CD4-positive, CD25-positive, alpha-beta regulatory T cell (primary cell): ENCODE measurements around the gene ZNF3. TPM values are rescaled to one million over a fixed set of nuclear protein-coding genes. Genes with fewer than 3 reads are reported as not detected.

ENCODE experiments used
- ATAC-seq, 2 donors: fragments of 150-1000 bp; cut with Tn5 transposase; one replicate each; pipeline ENCODE4 v1.10.0; 2021; ENCODE audit warnings: low read depth in 2 of 2, moderate number of reproducible peaks in 2 of 2, moderate library complexity in 1 of 2
- DNase-seq, 3 donors: peaks; one replicate each; pipeline versions ENCODE4 v3.0.0 to v3.0.0-alpha.2; 2012 to 2022; ENCODE audit warnings: mixed read lengths in 1 of 3
- H3K27ac ChIP-seq: one replicate; pipeline ENCODE4 v1.7.0; 2013; ENCODE audit warnings: mild to moderate bottlenecking, low read length; ENCODE audit not compliant: insufficient read depth, poor library complexity, severe bottlenecking
- H3K27me3 ChIP-seq: one replicate; pipeline ENCODE4 v1.7.0; 2013; ENCODE audit warnings: low read length; ENCODE audit not compliant: control insufficient read depth, insufficient read depth
- H3K36me3 ChIP-seq: one replicate; pipeline ENCODE4 v1.7.0; 2013; ENCODE audit warnings: mild to moderate bottlenecking, low read length, moderate library complexity; ENCODE audit not compliant: control insufficient read depth, insufficient read depth
- H3K4me1 ChIP-seq: 2 replicates; pipeline ENCODE4 v1.7.0; 2013; ENCODE audit warnings: mild to moderate bottlenecking, low read length; ENCODE audit not compliant: insufficient read depth, control insufficient read depth, poor library complexity, severe bottlenecking
- H3K4me3 ChIP-seq: one replicate; pipeline ENCODE4 v1.7.0; 2013; ENCODE audit warnings: low read depth, mild to moderate bottlenecking, low read length, moderate library complexity
- H3K9me3 ChIP-seq, 2 experiments: 1 replicate in 1 of 2; 2 replicates in 1 of 2; pipeline ENCODE4 v1.7.0; 2013; ENCODE audit warnings: low read length in 2 of 2, mild to moderate bottlenecking in 1 of 2, moderate library complexity in 1 of 2; ENCODE audit not compliant: control insufficient read depth in 2 of 2
- H3K27ac Mint-ChIP-seq, 3 donors: one replicate each; pipeline ENCODE4 v1.8.0; 2020 to 2022; ENCODE audit warnings: mild to moderate bottlenecking in 3 of 3, mixed read lengths in 3 of 3, moderate library complexity in 2 of 3
- H3K27me3 Mint-ChIP-seq: one replicate; pipeline ENCODE4 v1.8.0; 2022; ENCODE audit warnings: mild to moderate bottlenecking, mixed read lengths
- H3K36me3 Mint-ChIP-seq: one replicate; pipeline ENCODE4 v1.8.0; 2020; ENCODE audit warnings: mixed read lengths
- H3K4me1 Mint-ChIP-seq, 4 donors: one replicate each; pipeline ENCODE4 v1.8.0; 2020 to 2022; ENCODE audit warnings: mixed read lengths in 4 of 4, mild to moderate bottlenecking in 1 of 4
- H3K4me3 Mint-ChIP-seq, 4 donors: one replicate each; pipeline ENCODE4 v1.8.0; 2020 to 2022; ENCODE audit warnings: mild to moderate bottlenecking in 4 of 4, mixed read lengths in 4 of 4, moderate library complexity in 3 of 4
- H3K9me3 Mint-ChIP-seq, 7 donors: one replicate each; pipeline ENCODE4 v1.8.0; 2020 to 2022; ENCODE audit warnings: mixed read lengths in 7 of 7, mild to moderate bottlenecking in 3 of 7, moderate library complexity in 2 of 7
- polyA plus RNA-seq, 4 donors: library from polyadenylated mRNA; unstranded; fragments of 300-500 nt; fragmentation: Illumina TruSeq; gene quantifications; one replicate each; pipeline ENCODE4 v1.2.3, GENCODE V29; 2021
- total RNA-seq: library from RNA; stranded (reverse); gene quantifications from one replicate; pipeline ENCODE4 v1.2.3, GENCODE V29; 2022

ZNF3 gene
- total and polyA plus RNA-seq, 5 donors from 2014 or later = 13.4 to 29.2 (median 23.8) TPM

DNA sequence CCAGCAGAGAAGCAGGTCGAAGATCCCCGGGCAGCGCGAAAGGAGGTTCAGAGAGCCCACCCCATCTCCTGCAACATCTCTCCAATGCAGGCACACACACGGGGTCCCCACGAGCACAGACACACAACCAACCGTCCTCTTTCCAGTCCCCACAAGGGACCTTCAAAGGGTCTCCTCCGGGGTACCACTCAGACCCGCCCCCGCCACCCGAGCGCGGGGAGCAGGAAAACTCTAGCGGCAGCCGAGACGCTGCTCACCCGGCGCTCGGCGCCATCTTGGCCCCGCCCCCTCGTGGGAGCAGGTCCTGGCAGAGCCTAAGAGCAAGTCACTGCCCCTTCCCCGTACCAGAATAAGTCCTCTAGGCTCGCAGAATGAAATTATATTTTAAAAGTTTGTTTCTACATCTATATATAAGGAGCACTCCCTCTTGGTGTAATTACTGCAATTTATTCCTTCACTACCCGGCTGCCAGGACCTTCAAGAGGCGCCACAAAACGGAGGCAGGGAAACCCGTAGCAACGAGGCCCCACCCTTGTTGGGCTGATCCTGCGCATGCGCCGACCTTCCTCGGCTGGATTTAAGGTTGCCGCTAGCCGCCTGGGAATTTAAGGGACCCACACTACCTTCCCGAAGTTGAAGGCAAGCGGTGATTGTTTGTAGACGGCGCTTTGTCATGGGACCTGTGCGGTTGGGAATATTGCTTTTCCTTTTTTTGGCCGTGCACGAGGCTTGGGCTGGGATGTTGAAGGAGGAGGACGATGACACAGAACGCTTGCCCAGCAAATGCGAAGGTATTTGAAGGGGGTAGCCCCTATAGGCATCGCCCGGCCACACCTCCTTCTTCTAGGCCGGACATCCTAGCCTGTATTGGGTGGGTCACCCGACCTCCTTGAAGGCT lies 37.8 kb upstream of the ZNF3 start, which contains the start of the genes CNPY4 and TAF6:
CNPY4 (plus strand) TSS at position 563 of the 898 bp plus-strand sequence; CDS start at position 674, 111 bp downstream.
TAF6 (minus strand) TSS at position 287 of the 898 bp plus-strand sequence. CDS start 5,149 bp downstream, outside the sequence.
- no peaks in the 10 kb centered on the region for H3K27me3 ChIP-seq
- H3K4me3 ChIP-seq = peak within 1 kb of the TSS; percentile 95
- H3K36me3 ChIP-seq = peaks cover 5% of the 10 kb centered on the region
- DNase-seq = peak; percentile 92 to 96 (median 95)
- Mint-ChIP-seq H3K4me3 (peak within 1 kb of the TSS; percentile 95 to 99 (median 98)), H3K36me3 (no peaks in the 10 kb centered on the region), H3K27me3 (peaks cover 5% of the 10 kb centered on the region), H3K9me3 (no peaks in the 10 kb centered on the region), H3K27ac (peak within 1 kb of the TSS; percentile 97 to 100 (median 98)), H3K4me1 (peaks cover 0 to 32% (median 15%) of the 10 kb centered on the region in 4 donors)
- peak within 1 kb of the TSS; percentile 95 for H3K27ac ChIP-seq
- H3K9me3 ChIP-seq = no peaks in the 10 kb centered on the region
- H3K4me1 ChIP-seq = peaks cover 24% of the 10 kb centered on the region
- peak; percentile 64 to 71 for ATAC-seq

- DNase-seq = no peak
Measured at GRCh38 chr7:100118388-100119071, 37.0 kb upstream of the ZNF3 start.

DNA sequence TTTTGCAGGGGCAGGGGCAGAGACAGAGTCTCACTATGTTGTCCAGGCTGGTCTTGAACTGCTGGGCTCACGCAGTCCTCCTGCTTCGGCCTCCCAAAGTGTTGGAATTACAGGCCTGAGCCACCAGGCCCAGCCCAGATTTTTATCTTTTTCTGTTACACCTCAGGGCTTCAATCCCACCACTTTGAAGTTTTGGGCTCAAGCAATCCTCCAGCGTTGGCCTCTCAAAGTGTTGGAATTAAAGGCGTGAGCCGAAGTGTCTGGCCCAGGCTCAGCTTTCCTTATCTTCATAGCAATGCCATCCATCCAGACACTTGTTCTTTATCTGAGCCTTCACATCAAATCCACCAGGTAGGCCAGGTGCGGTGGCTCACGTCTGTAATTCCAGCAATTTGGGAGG lies 33.5 kb upstream of the ZNF3 start:
- H3K4me3 Mint-ChIP-seq = no peak overlapping the region
- H3K27ac Mint-ChIP-seq = no peak overlapping the region
- no peak overlapping the region for H3K4me3 ChIP-seq
- DNase-seq = no peak
- H3K27me3 ChIP-seq = no peaks in the 10 kb centered on the region
- H3K36me3 Mint-ChIP-seq = peaks cover 12% of the 10 kb centered on the region
- H3K4me1 Mint-ChIP-seq = peaks cover 0 to 16% (median 5%) of the 10 kb centered on the region in 4 donors
- no peaks in the 10 kb centered on the region for H3K9me3 Mint-ChIP-seq
- H3K36me3 ChIP-seq = peaks cover 27% of the 10 kb centered on the region
- no peaks in the 10 kb centered on the region for H3K27me3 Mint-ChIP-seq
- no peaks in the 10 kb centered on the region for H3K9me3 ChIP-seq
- H3K4me1 ChIP-seq = peaks cover 15% of the 10 kb centered on the region
- ATAC-seq = no peak
- no peak overlapping the region for H3K27ac ChIP-seq

More at GRCh38 chr7:100118388-100119071, 37.0 kb upstream of the ZNF3 start:
- Histone ChIP-seq H3K36me3 (peaks cover 10% of the 10 kb centered on the region), H3K4me3 (peak overlapping the region; percentile 95), H3K27ac (peak overlapping the region; percentile 95), H3K27me3 (no peaks in the 10 kb centered on the region), H3K4me1 (peaks cover 23% of the 10 kb centered on the region), H3K9me3 (no peaks in the 10 kb centered on the region)
- H3K4me3 Mint-ChIP-seq = peak overlapping the region; percentile 95 to 99 (median 98)
- H3K27ac Mint-ChIP-seq = peak overlapping the region; percentile 97 to 100 (median 98)
- no peak for ATAC-seq
- H3K27me3 Mint-ChIP-seq = peaks cover 5% of the 10 kb centered on the region
- H3K9me3 Mint-ChIP-seq = no peaks in the 10 kb centered on the region
- H3K4me1 Mint-ChIP-seq = peaks cover 0 to 29% (median 13%) of the 10 kb centered on the region in 4 donors
- no peaks in the 10 kb centered on the region for H3K36me3 Mint-ChIP-seq

DNA sequence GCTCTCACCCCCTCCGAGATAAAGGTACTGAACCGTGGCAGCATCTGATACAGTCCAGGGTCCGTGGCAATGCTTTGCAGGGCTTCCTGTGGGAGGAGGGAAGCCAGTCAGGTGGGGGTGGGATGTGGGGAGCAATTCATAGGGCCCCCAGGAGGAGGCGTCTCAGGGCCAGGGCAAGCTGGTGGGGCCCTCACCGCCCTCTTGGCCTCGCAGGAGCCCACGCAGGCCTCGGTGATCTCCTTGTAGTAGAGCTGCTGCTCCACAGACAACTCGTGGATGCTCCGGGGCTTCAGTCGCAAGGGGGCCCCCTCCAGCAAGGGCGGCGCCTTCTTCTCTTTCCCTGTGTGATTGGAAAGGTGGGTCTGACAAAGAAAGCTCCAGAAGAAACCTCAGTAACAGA lies 30.4 kb upstream of the ZNF3 start:
- no peaks in the 10 kb centered on the region for H3K9me3 ChIP-seq
- H3K4me1 ChIP-seq = no peaks in the 10 kb centered on the region
- peaks cover 48% of the 10 kb centered on the region for H3K36me3 ChIP-seq
- H3K27ac ChIP-seq = no peak overlapping the region
- Mint-ChIP-seq H3K9me3 (no peaks in the 10 kb centered on the region), H3K4me1 (peaks cover 0 to 4% (median 0%) of the 10 kb centered on the region in 4 donors), H3K27ac (no peak overlapping the region), H3K36me3 (peaks cover 23% of the 10 kb centered on the region), H3K4me3 (no peak overlapping the region), H3K27me3 (no peaks in the 10 kb centered on the region)
- H3K4me3 ChIP-seq = no peak overlapping the region
- no peak for DNase-seq
- no peaks in the 10 kb centered on the region for H3K27me3 ChIP-seq
- ATAC-seq = no peak

DNA sequence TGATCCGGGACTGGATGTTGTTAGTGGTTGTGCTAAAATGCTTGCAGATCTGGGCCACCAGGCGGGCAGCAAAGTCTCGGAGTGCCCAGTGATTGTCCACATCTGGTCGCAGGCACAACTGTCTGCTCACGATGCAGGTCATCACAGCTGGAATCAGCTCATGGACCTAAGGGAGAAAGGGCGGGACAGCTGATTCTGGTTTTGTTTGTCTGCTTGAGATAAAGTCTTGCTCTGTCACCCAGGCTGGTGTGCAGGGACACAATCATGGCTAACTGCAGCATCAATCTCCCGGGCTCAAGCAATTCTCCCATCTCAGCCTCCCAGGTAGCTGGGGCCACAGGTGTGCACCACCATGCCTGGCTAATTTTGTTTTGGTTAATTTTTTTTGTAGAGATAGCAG lies 29.6 kb upstream of the ZNF3 start:
- ATAC-seq (no peak), DNase-seq (no peak)
- Mint-ChIP-seq H3K9me3 (no peaks in the 10 kb centered on the region), H3K4me3 (no peak overlapping the region), H3K36me3 (peaks cover 23% of the 10 kb centered on the region), H3K27ac (no peak overlapping the region), H3K4me1 (no peaks in the 10 kb centered on the region), H3K27me3 (no peaks in the 10 kb centered on the region)
- no peaks in the 10 kb centered on the region for H3K4me1 ChIP-seq
- peaks cover 49% of the 10 kb centered on the region for H3K36me3 ChIP-seq
- H3K27me3 ChIP-seq = no peaks in the 10 kb centered on the region
- H3K4me3 ChIP-seq = no peak overlapping the region
- H3K27ac ChIP-seq = no peak overlapping the region
- H3K9me3 ChIP-seq = no peaks in the 10 kb centered on the region

DNA sequence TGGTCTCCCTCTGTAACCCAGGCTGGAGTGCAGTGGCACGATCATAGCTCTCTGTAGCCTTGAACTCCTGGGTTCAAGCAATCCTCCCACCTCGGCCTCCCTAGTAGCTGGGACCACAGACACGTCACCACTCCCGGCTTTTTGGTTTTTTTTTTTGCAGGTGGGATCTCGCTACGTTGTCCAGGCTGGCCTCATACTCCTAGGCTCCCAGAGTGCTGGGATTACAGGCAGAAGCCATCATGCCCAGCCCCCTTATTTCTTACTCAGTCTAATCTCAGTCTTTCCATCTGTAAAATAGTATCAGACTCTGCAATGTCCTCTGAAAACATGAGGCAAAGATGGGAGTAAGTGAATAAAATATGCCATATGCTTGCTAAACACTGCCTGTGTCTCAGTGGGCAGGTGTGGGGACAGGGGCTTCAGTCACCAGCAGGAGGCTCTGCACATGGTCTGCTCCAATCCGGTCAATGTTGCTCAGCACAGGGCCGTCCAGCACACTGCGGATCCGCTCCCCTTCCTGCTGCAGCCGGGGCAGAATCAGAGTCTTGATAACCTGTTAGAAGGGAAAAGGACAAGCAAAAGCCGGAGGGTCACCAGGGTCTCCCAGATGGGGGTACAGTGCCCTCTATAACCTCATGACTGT lies 28.1 kb upstream of the ZNF3 start:
- peaks cover 23% of the 10 kb centered on the region for H3K36me3 Mint-ChIP-seq
- no peaks in the 10 kb centered on the region for H3K27me3 Mint-ChIP-seq
- no peaks in the 10 kb centered on the region for H3K9me3 Mint-ChIP-seq
- no peak overlapping the region for H3K27ac Mint-ChIP-seq
- no peak overlapping the region for H3K4me3 Mint-ChIP-seq
- no peaks in the 10 kb centered on the region for H3K4me1 Mint-ChIP-seq
- DNase-seq (no peak), ATAC-seq (no peak)
- no peaks in the 10 kb centered on the region for H3K4me1 ChIP-seq
- no peak overlapping the region for H3K27ac ChIP-seq
- H3K9me3 ChIP-seq = no peaks in the 10 kb centered on the region
- no peaks in the 10 kb centered on the region for H3K27me3 ChIP-seq
- no peak overlapping the region for H3K4me3 ChIP-seq
- H3K36me3 ChIP-seq = peaks cover 49% of the 10 kb centered on the region

DNA sequence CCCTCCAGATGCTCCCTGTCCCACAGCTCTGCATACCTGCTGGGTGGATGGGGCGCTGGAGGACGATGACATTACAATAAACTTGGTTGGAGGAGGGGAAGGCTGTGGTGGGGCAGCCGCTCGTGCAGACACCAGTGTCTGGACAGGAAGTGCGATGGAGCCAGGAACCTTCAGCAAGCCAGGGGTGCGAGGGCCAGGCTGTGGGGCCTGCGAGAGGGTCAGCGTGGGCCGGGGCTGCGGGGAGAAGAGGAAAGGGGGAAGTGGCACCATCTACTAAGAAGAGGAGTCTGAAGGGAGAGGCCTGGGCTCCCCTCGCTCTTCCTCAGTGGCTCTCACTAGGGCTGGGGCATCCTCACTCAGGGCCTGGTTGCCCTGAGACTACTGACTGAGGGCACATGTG lies 26.4 kb upstream of the ZNF3 start:
- H3K36me3 ChIP-seq = peaks cover 38% of the 10 kb centered on the region
- H3K27me3 ChIP-seq = no peaks in the 10 kb centered on the region
- Mint-ChIP-seq H3K27ac (no peak overlapping the region), H3K4me1 (peaks cover 0 to 2% (median 0%) of the 10 kb centered on the region in 4 donors), H3K9me3 (no peaks in the 10 kb centered on the region), H3K36me3 (peaks cover 23% of the 10 kb centered on the region), H3K4me3 (peak overlapping the region in 2 of 4 donors; percentile 44 to 71), H3K27me3 (no peaks in the 10 kb centered on the region)
- no peak overlapping the region for H3K27ac ChIP-seq
- H3K9me3 ChIP-seq = no peaks in the 10 kb centered on the region
- no peak overlapping the region for H3K4me3 ChIP-seq
- ATAC-seq (no peak), DNase-seq (no peak)
- no peaks in the 10 kb centered on the region for H3K4me1 ChIP-seq
